ENCODE results near the gene PLCL1. TPM values are rescaled to one million over a fixed set of nuclear protein-coding genes. Genes with fewer than 3 reads are reported as not detected.

The PLCL1 gene
- total RNA-seq, 1 donor from 2014 or later, result 14.3 TPM

DNA sequence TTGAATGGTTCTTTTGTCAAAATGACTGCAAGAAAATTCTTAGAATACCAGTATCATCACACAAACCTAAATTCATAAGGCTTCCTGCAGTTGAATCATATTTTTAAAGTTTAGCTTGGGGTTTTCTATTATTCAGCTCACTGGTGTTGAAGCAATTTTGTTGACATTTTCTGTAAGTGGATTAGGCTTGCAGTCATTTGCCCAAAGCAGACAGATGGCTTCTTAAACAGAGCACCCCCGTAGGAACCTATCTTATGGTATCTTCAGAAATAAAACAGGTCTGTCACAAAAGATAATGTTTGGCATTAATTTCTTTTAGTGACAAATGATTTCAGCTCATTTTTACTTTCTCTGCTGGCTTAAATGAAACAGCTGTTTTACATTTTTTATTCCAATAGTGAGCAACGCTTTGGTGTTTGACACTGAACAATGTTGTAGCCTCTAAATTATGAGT is 331.1 kb downstream of the PLCL1 start:
- no peak for DNase-seq (ENCODE audit: low spot score in 2 of 2)
- Histone ChIP-seq H3K36me3 (no peaks in the 10 kb centered on the region), H3K4me3 (no peak overlapping the region), H3K4me1 (peaks cover 0 to 9% of the 10 kb centered on the region in 2 donors), H3K9me3 (no peaks in the 10 kb centered on the region), H3K27me3 (no peaks in the 10 kb centered on the region), H3K27ac (no peak overlapping the region)
- TF ChIP-seq CTCF (IDR thresholded peaks at IDR 0.05), result no peak
- intact Hi-C loops (cut with DNase I), result no loop called here

DNA sequence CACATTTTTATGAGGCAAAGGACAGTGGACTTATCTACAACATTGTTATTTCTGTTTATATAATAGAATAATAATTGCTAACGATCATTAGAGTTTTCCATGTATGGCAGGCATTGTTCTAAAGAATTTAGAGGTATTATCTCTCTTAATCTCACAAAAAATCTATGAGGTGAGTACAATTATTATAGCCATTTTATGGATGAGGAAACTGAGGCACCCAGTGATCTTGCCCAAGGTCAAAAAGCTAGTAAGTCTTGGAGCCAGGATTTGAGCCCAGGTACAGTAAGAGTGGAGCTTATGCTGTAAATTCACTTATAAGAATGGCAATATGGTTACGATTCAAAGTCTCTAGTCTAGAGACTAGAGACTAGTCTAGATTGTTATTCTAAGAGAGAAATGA is 331.7 kb downstream of the PLCL1 start:
- H3K27ac ChIP-seq, result no peak overlapping the region
- H3K36me3 ChIP-seq, result no peaks in the 10 kb centered on the region
- no peak for DNase-seq (ENCODE audit: low spot score in 2 of 2)
- no peak for TF ChIP-seq CTCF (IDR thresholded peaks at IDR 0.05)
- intact Hi-C loops (cut with DNase I), result no loop called here
- H3K9me3 ChIP-seq, result no peaks in the 10 kb centered on the region
- no peaks in the 10 kb centered on the region for H3K27me3 ChIP-seq
- no peak overlapping the region for H3K4me3 ChIP-seq
- peaks cover 0 to 9% of the 10 kb centered on the region in 2 donors for H3K4me1 ChIP-seq

- no peak overlapping the region for H3K4me3 ChIP-seq
- no peak for TF ChIP-seq CTCF (IDR thresholded peaks at IDR 0.05)
- DNase-seq (ENCODE audit: low spot score in 2 of 2), result no peak
- H3K27ac ChIP-seq, result no peak overlapping the region
- H3K4me1 ChIP-seq, result peaks cover 0 to 9% of the 10 kb centered on the region in 2 donors
- H3K9me3 ChIP-seq, result no peaks in the 10 kb centered on the region
- intact Hi-C loops (cut with DNase I), result no loop called here
- no peaks in the 10 kb centered on the region for H3K27me3 ChIP-seq
- H3K36me3 ChIP-seq, result no peaks in the 10 kb centered on the region
Measured at GRCh38 chr2:198137733-198138132, 333.3 kb downstream of the PLCL1 start.

- no peaks in the 10 kb centered on the region for H3K4me1 ChIP-seq
- H3K9me3 ChIP-seq, result no peaks in the 10 kb centered on the region
- no peak for DNase-seq (ENCODE audit: low spot score in 2 of 2)
- H3K4me3 ChIP-seq, result no peak overlapping the region
- intact Hi-C loops (cut with DNase I), result no loop called here
- no peaks in the 10 kb centered on the region for H3K27me3 ChIP-seq
- TF ChIP-seq CTCF (IDR thresholded peaks at IDR 0.05), result no peak
- H3K36me3 ChIP-seq, result no peaks in the 10 kb centered on the region
- no peak overlapping the region for H3K27ac ChIP-seq
Measured at GRCh38 chr2:198141726-198142125, 337.3 kb downstream of the PLCL1 start.

DNA sequence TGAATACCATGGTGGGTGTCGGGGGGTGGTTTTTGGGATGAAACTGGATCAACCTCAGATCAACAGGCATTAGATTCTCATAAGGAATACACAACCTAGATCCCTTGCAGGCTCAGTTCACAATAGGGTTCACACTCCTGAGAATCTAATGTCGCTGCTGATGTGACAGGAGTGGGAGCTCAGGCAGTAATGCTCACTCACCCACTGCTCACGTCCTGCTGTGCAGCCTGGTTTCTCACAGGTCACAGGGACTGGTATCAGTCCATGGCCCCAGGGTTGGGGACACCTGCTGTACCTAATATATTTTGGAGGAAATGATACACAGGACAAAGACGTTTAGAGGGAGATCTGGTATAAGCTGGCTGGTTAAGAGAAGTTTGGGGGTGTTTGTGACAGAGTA is 338.8 kb downstream of the PLCL1 start:
- H3K27ac ChIP-seq, result no peak overlapping the region
- H3K4me3 ChIP-seq, result no peak overlapping the region
- no peak for TF ChIP-seq CTCF (IDR thresholded peaks at IDR 0.05)
- no peaks in the 10 kb centered on the region for H3K36me3 ChIP-seq
- no peaks in the 10 kb centered on the region for H3K27me3 ChIP-seq
- no peak for DNase-seq (ENCODE audit: low spot score in 2 of 2)
- intact Hi-C loops (cut with DNase I), result no loop called here
- H3K4me1 ChIP-seq, result no peaks in the 10 kb centered on the region
- no peaks in the 10 kb centered on the region for H3K9me3 ChIP-seq

GRCh38 chr2:198143793-198144192 is 339.4 kb downstream of the PLCL1 start:
- Histone ChIP-seq H3K27me3 (no peaks in the 10 kb centered on the region), H3K36me3 (no peaks in the 10 kb centered on the region), H3K27ac (no peak overlapping the region), H3K9me3 (no peaks in the 10 kb centered on the region), H3K4me1 (no peaks in the 10 kb centered on the region), H3K4me3 (no peak overlapping the region)
- DNase-seq (ENCODE audit: low spot score in 2 of 2), result no peak
- intact Hi-C loops (cut with DNase I), result no loop called here
- TF ChIP-seq CTCF (IDR thresholded peaks at IDR 0.05), result no peak
